Glutamatergic neuron (in vitro differentiated cells): ENCODE results near the gene UGT1A6. TPM values are rescaled to one million over a fixed set of nuclear protein-coding genes. Genes with fewer than 3 reads are reported as not detected.

Experiments used
- DNase-seq: peaks from one replicate; pipeline ENCODE4 v3.0.0; 2022
- H3K27ac Mint-ChIP-seq: one replicate; pipeline ENCODE4 v1.8.0; 2020; ENCODE audit warnings: mild to moderate bottlenecking, mixed read lengths, inconsistent platforms; ENCODE audit not compliant: unreplicated experiment
- H3K27me3 Mint-ChIP-seq: one replicate; pipeline ENCODE4 v1.8.0; 2020; ENCODE audit warnings: mild to moderate bottlenecking, moderate library complexity, mixed read lengths, inconsistent platforms; ENCODE audit not compliant: unreplicated experiment
- H3K36me3 Mint-ChIP-seq: one replicate; pipeline ENCODE4 v1.8.0; 2020; ENCODE audit warnings: mild to moderate bottlenecking, mixed read lengths, inconsistent platforms; ENCODE audit not compliant: unreplicated experiment
- H3K4me1 Mint-ChIP-seq: one replicate; pipeline ENCODE4 v1.8.0; 2020; ENCODE audit warnings: mild to moderate bottlenecking, low read depth, mixed read lengths, inconsistent platforms; ENCODE audit not compliant: unreplicated experiment
- H3K4me3 Mint-ChIP-seq: one replicate; pipeline ENCODE4 v1.8.0; 2020; ENCODE audit warnings: mild to moderate bottlenecking, mixed read lengths, inconsistent platforms; ENCODE audit not compliant: unreplicated experiment
- H3K9me3 Mint-ChIP-seq: one replicate; pipeline ENCODE4 v1.8.0; 2020; ENCODE audit warnings: mild to moderate bottlenecking, moderate library complexity, mixed read lengths, inconsistent platforms; ENCODE audit not compliant: unreplicated experiment
- CTCF ChIP-seq: fragments of 200-600 bp; sonication (generic); IDR thresholded peaks from one replicate; pipeline ENCODE4 v1.5.0; 2021; ENCODE audit not compliant: partially characterized antibody, unreplicated experiment
- total RNA-seq: library from RNA; stranded (reverse); fragmentation: NEBNext Ultra II Directional; extraction: Animal tissue kit (Norgen Biotek cat#: 25700); gene quantifications from one replicate; pipeline ENCODE4 v1.2.1, GENCODE V29; 2021; ENCODE audit not compliant: unreplicated experiment

The UGT1A6 gene
- total RNA-seq, 1 donor from 2014 or later = not detected

- DNase-seq = no peak
- TF ChIP-seq CTCF = no peak
- Mint-ChIP-seq H3K9me3 (peaks cover 5% of the 10 kb centered on the region), H3K4me1 (no peaks in the 10 kb centered on the region), H3K4me3 (no peak overlapping the region), H3K27me3 (no peaks in the 10 kb centered on the region), H3K27ac (no peak overlapping the region), H3K36me3 (no peaks in the 10 kb centered on the region)
These were observed 118.4 kb downstream of the UGT1A6 start for GRCh38 chr2:233811087-233811486.

GRCh38 chr2:233811732-233812131 lies 119.0 kb downstream of the UGT1A6 start:
- peaks cover 3% of the 10 kb centered on the region for H3K4me1 Mint-ChIP-seq
- no peak overlapping the region for H3K27ac Mint-ChIP-seq
- no peak for DNase-seq
- no peak overlapping the region for H3K4me3 Mint-ChIP-seq
- H3K27me3 Mint-ChIP-seq = no peaks in the 10 kb centered on the region
- no peaks in the 10 kb centered on the region for H3K36me3 Mint-ChIP-seq
- H3K9me3 Mint-ChIP-seq = peaks cover 5% of the 10 kb centered on the region
- TF ChIP-seq CTCF = no peak

GRCh38 chr2:233813236-233814055 lies 120.8 kb downstream of the UGT1A6 start:
- H3K4me1 Mint-ChIP-seq = peaks cover 3% of the 10 kb centered on the region
- H3K27me3 Mint-ChIP-seq = no peaks in the 10 kb centered on the region
- TF ChIP-seq CTCF = no peak
- peaks cover 6% of the 10 kb centered on the region for H3K9me3 Mint-ChIP-seq
- no peak for DNase-seq
- no peak overlapping the region for H3K27ac Mint-ChIP-seq
- H3K4me3 Mint-ChIP-seq = no peak overlapping the region
- no peaks in the 10 kb centered on the region for H3K36me3 Mint-ChIP-seq

GRCh38 chr2:233814056-233814835 lies 121.6 kb downstream of the UGT1A6 start:
- Mint-ChIP-seq H3K4me3 (no peak overlapping the region), H3K36me3 (no peaks in the 10 kb centered on the region), H3K27me3 (peaks cover 2% of the 10 kb centered on the region), H3K9me3 (peaks cover 6% of the 10 kb centered on the region), H3K27ac (no peak overlapping the region), H3K4me1 (peaks cover 3% of the 10 kb centered on the region)
- no peak for TF ChIP-seq CTCF
- DNase-seq = no peak

- TF ChIP-seq CTCF = no peak
- Mint-ChIP-seq H3K27me3 (peaks cover 5% of the 10 kb centered on the region), H3K4me1 (peaks cover 3% of the 10 kb centered on the region)
These were observed 123.2 kb downstream of the UGT1A6 start for GRCh38 chr2:233815861-233816260.

More at GRCh38 chr2:233815861-233816260, 123.2 kb downstream of the UGT1A6 start:
- H3K4me3 Mint-ChIP-seq = no peak overlapping the region
- no peaks in the 10 kb centered on the region for H3K36me3 Mint-ChIP-seq
- peaks cover 1% of the 10 kb centered on the region for H3K9me3 Mint-ChIP-seq
- no peak for DNase-seq
- H3K27ac Mint-ChIP-seq = no peak overlapping the region
